Neural cell (in vitro differentiated cells): Measurements from ENCODE around the gene RAB11FIP4.

Experiments used
- EP300 ChIP-seq: fragments of 450-650 bp; conservative IDR thresholded peaks from 2 replicates; pipeline ENCODE4 v1.6.1; 2014; ENCODE audit warnings: antibody characterized with exemption, mild to moderate bottlenecking, moderate library complexity; ENCODE audit not compliant: poor library complexity, severe bottlenecking
- TF ChIP-seq, protein P1 (sequence below): fragments of 450-650 bp; IDR thresholded peaks from 2 replicates; pipeline ENCODE4 v1.5.1; 2014; ENCODE audit warnings: antibody characterized with exemption, mild to moderate bottlenecking, moderate library complexity; ENCODE audit not compliant: poor library complexity, severe bottlenecking

DNA sequence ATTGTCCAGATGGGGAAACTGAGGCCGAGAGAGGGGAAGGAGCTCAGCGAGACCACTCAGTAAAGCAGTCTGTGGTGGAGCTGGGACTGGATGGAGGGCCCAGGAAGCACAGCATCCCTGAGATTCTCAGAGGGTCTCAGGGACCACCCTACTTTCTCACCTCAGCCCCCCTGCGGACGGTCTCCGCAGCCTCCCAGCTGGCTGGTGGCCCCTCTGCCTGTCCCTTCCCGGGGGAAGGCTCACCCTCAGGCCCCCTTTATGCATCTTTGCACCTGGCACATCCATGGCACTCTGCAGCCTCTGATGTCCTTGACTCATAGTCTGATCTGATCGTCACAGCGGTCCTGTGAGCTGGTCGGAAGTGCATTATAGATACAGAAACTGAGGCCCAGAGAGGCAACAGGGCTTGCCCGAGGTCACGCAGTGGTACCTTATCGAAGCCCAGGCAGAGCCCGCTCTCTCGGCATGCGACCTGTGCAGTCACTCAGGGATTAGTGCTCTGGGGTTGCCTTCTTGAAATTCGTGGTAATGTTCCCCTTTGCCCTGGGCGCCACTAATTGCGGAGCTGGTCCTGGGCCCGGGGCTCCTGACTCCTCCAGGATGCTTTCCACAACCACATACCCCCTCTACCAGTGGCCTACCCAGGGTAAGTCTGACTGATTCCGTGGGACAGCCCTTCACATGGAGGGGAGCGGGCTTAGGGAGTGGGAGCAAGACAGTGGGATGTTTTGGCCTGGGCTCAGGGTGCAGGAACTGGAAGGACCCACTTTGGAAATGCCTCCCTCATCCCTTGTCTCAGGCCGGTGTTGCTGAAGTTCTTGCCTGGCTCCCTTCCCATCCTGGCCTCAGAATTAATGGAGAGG is 24.4 kb downstream of the RAB11FIP4 start:
- TF ChIP-seq EP300 = no peak
- TF ChIP-seq, protein P1, sequence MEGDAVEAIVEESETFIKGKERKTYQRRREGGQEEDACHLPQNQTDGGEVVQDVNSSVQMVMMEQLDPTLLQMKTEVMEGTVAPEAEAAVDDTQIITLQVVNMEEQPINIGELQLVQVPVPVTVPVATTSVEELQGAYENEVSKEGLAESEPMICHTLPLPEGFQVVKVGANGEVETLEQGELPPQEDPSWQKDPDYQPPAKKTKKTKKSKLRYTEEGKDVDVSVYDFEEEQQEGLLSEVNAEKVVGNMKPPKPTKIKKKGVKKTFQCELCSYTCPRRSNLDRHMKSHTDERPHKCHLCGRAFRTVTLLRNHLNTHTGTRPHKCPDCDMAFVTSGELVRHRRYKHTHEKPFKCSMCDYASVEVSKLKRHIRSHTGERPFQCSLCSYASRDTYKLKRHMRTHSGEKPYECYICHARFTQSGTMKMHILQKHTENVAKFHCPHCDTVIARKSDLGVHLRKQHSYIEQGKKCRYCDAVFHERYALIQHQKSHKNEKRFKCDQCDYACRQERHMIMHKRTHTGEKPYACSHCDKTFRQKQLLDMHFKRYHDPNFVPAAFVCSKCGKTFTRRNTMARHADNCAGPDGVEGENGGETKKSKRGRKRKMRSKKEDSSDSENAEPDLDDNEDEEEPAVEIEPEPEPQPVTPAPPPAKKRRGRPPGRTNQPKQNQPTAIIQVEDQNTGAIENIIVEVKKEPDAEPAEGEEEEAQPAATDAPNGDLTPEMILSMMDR = no peak
